Activated T-helper 9 cell treated with anti-CD3 and anti-CD28 coated beads, Interleukin-2, amount 50 U/mL, for 16 hours (primary cell): ENCODE measurements around the gene CTNNB1.
A peak's percentile ranks its signal among the peaks of the same experiment; 100 is the strongest.

Experiments
- DNase-seq: peaks from one replicate; pipeline ENCODE4 v3.0.0-alpha.2; 2020; ENCODE audit warnings: low read depth

CTNNB1 gene

DNA sequence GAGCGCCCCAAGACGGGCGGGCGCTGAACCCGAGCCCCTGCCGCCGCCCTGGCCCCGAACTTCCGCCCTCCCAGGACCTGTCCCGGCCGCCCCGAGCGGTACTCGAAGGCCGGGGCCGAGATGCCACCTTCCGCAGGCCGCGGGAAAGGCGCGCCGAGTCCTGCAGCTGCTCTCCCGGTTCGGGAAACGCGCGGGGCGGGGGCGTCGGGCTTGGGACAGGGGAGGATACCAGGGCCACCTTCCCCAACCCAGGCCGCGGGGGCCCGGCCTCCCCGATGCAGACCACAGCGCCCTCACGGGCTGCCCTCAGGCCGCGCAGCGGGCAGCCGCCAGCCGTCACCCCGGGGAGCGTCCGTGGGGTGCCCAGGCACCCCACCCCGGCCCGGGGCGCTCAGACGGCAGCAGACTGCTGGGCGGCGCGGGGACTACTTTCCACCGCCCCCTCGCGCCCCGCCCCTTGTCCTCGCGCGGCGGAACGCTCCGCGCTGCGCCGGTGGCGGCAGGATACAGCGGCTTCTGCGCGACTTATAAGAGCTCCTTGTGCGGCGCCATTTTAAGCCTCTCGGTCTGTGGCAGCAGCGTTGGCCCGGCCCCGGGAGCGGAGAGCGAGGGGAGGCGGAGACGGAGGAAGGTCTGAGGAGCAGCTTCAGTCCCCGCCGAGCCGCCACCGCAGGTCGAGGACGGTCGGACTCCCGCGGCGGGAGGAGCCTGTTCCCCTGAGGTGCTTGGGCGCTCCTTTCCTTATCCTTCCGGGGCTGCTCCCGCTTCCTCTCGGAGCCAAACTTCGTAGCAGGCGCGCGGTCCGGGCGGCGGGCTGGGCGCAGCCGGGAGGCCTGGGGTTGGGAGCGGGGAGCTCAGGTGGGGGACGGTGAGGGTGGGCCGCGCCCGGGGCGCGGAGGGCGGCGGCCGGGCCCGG, at the start of gene CTNNB1:
CTNNB1 (plus strand) TSS at position 556 of the 916 bp plus-strand sequence. CDS start 24,564 bp downstream, outside the sequence.
- peak; percentile 87 for DNase-seq

GRCh38 chr3:41155834-41156233, 43.5 kb upstream of the CTNNB1 start:
- DNase-seq: no peak

GRCh38 chr3:41158947-41159346, 40.4 kb upstream of the CTNNB1 start:
- DNase-seq: no peak

DNA sequence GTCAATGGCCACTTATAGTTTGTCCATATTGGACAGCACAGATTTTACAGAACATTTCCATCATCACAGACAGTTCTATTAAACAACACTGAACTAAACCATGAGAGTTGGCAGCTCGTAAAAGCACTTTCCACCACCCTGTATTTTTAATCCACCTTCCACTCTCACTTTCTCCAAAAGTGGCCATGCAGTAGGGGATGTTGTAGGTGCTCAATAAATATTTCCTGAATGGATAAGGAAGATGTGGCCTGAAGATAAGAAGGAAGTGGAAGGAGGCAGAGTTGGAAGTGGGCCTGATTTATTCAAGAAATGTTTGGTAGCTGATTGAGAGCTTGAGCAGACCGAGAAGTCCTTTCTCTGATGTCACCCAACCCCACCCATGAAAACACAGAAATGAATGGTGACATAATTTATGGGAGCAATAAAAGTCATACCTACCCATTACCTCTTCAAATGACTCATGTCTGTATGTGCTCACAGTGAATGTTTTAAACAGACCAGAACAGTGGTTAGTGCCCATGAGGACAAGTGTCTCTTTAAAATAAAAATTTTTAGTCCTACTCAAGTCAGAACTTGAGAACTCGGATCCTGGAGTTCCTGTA, 39.6 kb upstream of the CTNNB1 start:
- no peak for DNase-seq

- DNase-seq: no peak
Observed at GRCh38 chr3:41162541-41162940, 36.8 kb upstream of the CTNNB1 start.

DNA sequence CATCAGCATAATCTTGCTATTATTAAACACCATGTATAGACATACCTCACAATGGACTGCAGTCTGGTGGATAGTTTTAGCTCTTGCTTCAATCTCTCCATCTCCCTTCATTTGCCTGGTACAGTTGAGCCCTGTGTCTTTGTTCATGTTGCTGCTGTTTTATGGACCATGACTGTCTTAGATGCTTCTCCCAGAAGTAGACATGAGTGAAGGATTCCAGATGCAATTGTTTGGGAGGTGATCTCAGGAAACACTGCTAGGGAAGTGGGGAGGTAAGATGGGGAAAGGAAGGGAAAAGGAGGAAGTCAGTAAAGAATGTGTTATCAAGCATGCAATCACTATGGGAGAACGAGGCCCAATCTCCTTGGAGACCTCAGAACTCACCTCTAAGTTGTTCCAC, 36.3 kb upstream of the CTNNB1 start:
- DNase-seq: no peak

DNA sequence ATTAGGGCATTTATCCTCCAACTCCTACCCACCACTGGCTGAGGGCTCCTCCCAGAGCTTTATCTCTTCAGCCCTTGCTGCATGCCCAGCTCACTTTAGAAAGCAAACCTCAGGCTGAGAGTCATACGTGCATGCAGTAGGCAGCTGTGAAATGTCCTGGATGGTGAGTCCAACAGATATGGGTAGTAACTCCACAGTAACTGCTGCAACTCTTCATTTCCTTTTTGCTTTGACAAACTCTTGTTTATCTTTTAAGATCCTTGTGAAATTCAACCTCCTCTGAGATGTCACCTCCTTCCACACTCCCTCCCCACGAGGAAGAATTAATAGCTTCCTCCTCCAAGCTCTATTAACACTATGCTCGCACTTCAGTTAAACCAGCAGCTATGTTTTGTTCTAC, 35.9 kb upstream of the CTNNB1 start:
- no peak for DNase-seq

DNA sequence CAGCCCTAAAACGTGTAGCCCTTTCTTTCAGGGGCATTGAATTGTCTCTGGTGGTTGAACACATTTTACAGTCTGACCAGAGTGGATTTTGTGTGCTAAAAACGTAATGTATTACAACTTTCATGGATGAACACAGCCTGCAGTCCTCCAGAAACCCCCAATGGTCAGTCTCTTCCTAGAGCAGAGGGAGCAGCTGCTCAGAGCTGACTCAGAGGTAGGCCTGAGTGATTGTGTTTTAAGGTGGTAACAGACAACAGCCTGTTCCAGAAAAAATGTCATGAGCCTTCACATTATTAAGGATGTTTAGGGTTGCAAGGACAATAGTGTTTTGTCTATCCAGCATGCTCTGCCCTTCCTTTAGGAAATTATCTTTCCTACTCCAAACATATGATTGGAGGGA, 34.5 kb upstream of the CTNNB1 start:
- DNase-seq: no peak

GRCh38 chr3:41167722-41168497, 31.4 kb upstream of the CTNNB1 start:
- no peak for DNase-seq

GRCh38 chr3:41169023-41169422, 30.3 kb upstream of the CTNNB1 start:
- no peak for DNase-seq

DNA sequence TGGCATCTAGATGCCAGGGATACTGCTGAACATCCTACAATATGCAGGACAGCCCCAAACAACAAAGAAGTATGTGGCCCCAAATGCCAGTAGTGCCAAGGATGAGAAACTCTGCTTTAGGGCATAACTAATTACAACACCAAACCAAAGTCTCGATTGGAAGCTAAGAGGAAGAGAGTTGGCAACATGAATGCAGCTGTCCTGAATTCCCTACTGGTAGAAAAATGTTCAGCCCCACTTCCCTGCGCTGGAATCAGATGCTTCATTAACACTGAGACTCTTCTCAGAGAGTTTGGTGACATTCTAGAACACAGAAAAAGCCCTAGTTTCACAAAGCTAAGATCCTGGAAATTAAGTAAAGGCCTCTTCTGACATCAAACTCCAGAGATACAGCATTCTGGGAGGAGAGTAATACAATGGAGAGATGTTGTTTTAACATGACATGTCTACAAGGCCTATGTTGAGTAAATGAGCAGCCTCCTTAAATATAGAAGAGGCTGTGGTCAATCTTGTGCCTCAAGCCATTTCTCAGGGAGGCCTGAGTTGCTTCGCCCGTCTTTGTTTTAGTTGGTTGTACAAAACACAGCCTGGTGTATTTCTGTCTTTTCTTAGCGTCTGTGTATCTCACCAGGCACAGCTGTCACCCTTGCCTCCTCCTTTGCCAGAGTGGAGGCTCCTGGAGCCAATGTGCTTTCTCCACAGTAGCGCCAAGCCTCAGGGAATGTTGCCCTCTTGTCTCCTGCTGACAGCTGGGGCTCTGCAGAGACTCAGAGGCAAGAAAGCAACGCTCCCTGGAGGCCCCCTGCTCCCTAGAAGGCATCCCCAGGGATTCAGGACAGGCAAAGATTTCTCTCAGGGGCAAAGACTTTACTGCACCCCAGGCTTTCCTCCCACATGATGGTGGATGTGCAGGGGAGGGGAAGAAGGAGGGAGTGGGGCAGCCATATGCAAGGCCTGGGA, 25.1 kb upstream of the CTNNB1 start:
- DNase-seq: no peak

GRCh38 chr3:41175365-41175764, 23.9 kb upstream of the CTNNB1 start:
- no peak for DNase-seq

GRCh38 chr3:41176596-41176995, 22.7 kb upstream of the CTNNB1 start:
- no peak for DNase-seq

DNA sequence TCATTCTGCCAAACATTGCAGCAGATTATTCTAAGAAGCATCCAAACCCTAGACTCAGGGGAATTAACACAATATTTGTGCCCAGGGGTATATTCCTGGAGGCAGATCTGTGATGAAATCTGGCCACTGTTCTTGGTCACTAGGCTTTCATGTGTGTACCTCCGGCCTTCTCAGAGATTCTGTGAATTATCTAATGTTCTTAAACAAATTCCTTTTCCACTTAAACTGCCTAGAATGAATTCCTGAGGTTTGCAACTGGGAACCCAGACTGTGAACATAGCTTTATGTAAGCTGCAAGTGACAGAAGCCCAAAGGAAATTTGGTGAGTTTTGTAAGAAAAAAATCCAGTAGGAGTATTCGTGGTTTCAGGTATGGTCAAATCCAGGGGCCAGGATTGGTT, 20.7 kb upstream of the CTNNB1 start:
- no peak for DNase-seq

DNA sequence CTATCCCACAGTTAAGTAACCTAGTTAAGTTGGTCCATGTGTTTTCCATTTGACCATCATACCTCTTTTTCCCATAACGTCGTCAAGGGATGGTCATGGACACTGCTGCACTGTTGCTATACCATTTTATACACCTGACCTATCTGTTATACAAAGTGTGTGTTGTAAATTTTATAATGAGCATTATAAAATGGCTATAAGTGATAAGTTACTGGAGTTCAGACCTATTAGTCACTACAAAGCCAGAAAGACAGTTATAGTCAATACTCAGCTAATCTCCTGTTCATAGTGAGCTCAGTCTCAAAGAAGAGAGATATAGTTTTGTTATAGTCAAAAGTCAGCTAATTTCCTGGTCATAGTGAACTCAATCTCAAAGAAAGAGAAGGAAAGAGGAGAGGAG, 18.9 kb upstream of the CTNNB1 start:
- no peak for DNase-seq

- no peak for DNase-seq
Observed at GRCh38 chr3:41182504-41183059, 16.7 kb upstream of the CTNNB1 start.

DNA sequence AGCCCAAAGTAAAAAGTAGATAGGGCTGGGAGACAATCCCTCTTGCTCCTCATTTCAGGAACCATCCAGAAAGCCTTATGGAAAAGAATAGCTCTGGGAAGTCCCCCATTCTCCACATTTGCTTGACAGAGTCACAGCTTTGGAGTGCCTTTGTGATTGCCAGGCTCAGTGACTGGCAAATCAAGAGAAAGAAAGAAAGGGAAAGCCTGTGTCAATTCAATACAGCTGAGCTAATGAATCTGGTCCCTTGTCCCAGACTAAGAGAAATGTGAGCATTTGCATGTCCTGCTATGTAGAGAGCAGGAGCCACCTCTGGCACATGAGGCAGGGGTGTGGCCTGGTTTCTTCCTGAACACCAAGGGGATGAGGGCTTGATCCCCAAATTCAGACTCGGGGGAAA, 14.9 kb upstream of the CTNNB1 start:
- DNase-seq: no peak

DNA sequence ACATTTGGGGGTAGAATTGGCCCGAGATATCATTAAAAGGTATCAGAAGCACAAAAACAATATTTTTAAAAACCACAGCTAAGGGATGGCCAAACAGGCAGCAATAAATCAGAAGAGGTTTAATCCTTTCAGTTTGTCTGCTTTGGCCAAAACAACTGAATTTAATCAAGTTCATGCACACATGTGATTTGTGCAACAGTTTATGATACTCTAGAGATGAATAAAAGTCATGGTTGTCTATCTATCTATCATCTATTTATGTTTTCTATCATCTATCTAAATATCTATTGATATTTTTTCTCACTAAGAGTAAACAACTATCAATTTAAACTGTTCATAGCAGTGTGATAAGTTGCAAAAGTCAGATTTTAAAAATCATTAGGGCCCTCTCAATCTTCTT, 13.0 kb upstream of the CTNNB1 start:
- no peak for DNase-seq

- peak; percentile 12 for DNase-seq
Observed at GRCh38 chr3:41188306-41188705, 11.0 kb upstream of the CTNNB1 start.

- no peak for DNase-seq
Observed at GRCh38 chr3:41190509-41191284, 8.6 kb upstream of the CTNNB1 start.
